NCI-H82 (cell line): ENCODE data around the gene GID8.

Experiments used
- DNase-seq: peaks from one replicate; lab custom pipeline; 2025; lab: John Stamatoyannopoulos, UW

GID8 gene

DNA sequence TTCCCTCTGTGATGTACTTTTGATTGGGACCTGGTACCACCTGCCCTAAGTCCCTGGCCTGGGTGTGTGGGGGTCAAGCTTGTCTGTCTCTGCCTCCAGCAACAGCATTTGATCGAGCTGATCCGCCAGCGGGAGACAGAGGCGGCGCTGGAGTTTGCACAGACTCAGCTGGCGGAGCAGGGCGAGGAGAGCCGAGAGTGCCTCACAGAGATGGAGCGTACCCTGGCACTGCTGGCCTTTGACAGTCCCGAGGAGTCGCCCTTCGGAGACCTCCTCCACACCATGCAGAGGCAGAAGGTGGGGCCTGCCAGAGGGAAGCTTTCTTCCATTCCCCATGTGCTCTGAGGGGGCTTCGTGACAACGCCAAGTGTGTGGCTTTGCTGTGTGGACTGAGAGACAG lies 5.4 kb downstream of the GID8 start:
- no peak for DNase-seq

DNA sequence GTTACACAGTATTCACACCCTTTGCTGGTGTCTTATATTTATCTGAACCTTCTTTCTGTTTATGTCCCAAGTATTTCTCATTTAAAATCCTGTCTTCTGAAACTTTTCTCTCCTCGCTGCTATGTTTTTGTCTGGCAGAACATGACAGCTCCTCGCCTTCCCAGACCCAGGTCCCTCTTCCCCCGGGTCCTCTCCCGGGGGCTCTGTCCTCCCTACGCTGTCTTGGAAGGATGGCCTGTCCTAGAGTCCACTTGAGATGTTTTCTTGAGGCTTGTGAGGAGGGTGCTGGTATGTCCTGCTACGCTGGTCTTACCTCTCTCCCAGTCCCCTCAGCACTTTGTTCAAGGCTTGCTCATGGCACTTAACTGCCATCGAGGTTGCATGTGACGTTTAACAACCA lies 6.2 kb downstream of the GID8 start:
- no peak for DNase-seq

DNA sequence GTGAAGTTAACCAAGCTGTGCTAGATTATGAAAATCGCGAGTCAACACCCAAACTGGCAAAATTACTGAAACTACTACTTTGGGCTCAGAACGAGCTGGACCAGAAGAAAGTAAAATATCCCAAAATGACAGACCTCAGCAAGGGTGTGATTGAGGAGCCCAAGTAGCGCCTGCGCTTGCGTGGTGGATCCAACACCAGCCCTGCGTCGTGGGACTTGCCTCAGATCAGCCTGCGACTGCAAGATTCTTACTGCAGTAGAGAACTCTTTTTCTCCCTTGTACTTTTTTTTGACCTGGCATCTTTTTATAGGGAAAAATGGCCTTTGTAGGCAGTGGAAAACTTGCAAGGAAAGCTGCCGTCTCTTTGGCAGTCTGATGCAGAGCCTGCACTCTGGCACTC lies 6.8 kb downstream of the GID8 start:
- no peak for DNase-seq

DNA sequence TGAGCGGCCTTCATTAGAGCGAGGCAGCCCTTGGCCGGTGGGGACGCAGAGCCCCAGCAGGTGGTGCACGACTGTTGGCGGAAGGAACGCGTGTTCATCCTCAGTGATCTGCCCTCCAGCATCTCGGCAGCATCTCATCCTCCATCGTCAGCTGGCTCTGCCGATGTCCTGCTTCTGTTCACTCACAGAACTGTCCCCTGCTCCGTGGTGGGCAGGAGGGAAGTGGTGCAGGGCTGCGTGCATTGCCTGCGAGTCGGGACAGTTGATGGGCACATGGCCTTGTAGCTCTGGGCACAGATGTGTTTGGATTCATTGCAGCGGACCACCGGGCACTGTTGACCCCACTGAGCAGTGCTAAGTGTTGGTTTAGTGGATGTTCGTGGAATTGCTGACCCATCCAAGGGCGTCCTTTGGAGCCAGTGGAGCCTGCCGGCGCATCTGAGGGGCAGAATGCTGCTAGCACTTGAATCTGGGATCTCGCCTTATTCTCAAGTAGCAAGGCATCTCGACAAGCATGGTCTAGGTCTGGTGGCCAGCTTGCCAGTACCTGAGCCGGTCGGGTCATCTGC lies 7.9 kb downstream of the GID8 start:
- DNase-seq: no peak

DNA sequence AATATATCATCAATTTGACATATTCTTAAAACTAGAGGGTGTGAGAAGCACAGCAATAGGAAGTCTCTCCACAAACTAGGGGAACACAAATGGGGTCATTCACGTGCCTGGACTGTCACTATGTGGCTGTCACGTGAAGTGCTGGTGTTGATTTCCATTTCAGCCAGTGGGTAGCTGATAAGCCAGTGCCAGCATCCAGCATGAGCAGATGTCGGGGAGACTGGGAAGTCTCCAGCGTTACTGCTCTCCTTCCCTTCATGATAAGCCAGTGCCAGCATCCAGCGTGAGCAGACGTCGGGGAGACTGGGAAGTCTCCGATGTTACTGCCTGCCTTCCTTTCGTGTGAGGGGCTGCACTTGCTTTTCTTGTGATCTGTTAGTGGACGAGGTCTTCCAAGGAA lies 9.0 kb downstream of the GID8 start:
- no peak for DNase-seq

DNA sequence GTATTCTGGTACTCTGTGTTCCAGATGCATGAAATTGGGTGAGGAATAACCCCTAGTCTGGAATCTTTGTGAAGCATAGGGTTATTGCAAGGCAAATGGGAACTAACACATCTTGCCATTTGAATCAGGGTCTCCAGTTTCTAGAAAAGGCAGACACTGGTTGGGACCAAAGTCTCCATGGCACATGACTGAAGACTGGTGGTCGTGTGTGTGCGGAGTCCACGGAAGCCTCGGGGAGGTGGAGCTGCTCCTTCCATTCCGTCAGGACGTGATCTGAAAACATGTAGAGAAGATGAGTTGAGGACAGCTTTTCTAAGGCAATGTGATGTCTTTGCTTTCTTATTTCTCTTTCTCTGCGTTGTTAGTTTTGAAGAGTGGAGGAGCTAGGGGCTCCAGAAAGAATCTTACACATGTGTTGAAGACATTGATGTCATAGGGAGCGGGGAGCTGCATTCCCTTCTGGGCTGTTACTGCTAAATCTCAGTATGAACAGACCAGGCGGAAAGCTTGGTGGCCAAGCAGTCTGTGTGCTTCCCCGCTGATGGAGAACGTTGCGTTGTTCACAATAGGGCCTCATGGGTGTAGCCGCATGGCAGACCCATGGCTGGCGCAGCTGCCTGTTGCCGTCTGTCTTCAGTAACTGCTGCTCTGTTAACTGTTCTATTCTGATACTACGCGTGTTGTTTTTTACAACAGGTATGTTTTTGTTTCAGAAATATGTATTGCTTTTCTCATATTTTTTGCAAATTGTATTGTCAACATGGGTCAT lies 9.8 kb downstream of the GID8 start:
- DNase-seq: no peak

DNA sequence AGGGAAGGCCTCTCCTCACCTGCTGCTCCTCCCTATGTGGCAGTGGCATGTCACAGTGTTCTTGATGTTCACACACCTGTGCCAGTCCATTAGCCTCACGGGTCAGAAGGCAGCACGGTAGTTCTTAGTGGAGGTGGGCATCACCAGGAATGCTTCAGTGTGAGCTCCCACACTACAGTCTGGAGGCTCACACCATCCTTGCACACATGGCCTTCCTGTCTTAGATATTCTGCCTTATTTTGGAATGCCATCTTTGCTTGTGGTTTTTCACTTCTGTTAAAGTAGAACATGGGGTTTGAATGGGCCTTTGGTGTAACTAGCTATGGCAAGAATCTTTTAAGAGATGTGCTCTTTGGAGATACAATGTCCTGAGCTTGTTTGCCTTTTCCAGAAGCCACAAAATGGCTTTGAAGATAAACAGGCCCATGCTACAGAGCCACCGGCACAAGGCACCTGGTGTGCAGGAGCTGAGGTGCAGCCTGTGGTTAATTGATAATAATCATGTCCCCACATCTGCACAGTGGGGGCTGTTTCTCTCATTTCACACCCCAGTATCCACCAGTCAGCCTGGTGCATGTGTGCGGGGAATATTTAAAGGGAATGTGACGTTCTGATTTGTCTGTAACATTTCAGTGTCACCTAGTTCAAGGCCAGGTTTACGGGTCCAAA lies 11.3 kb downstream of the GID8 start:
- DNase-seq: no peak

DNA sequence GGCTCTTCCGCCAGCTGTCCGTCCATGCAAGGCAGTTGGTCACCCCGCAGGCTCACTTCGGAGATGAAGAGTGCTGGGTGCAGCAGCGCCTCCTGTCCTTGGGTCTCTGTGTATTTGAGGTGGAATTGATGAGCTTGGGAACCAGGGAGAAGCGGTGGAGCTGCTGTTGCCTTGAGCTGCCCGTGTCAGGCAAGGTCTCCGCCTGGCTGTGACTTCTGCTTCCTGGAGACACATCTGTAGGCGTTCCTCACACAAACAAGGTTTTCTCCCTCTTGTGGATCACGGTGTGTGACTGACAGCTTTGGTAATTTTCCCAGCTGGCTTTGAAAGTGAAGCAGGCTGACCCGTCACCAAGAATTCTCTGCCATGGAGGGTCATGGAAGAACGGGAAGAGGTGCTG lies 12.0 kb downstream of the GID8 start:
- DNase-seq: no peak

DNA sequence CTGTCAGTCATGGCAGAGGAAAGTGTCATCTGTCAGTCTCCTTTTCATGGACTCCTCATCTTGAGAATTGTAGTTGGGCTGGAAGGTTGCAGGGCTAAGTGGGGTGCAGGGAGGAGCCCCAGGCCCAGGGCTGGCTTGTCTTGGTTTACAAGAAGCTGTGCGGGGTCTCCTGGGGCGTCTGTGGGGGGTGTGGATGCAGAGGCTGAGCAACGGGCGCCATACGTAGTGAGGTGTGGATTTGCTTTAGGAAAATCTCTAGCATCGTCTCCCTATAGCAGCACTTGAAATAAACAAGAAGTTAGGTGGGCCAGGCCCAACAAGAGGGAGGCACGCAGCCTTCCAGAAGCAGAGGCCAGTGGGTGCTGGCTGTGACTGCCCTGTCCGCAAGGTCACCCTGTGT lies 12.8 kb downstream of the GID8 start:
- no peak for DNase-seq

DNA sequence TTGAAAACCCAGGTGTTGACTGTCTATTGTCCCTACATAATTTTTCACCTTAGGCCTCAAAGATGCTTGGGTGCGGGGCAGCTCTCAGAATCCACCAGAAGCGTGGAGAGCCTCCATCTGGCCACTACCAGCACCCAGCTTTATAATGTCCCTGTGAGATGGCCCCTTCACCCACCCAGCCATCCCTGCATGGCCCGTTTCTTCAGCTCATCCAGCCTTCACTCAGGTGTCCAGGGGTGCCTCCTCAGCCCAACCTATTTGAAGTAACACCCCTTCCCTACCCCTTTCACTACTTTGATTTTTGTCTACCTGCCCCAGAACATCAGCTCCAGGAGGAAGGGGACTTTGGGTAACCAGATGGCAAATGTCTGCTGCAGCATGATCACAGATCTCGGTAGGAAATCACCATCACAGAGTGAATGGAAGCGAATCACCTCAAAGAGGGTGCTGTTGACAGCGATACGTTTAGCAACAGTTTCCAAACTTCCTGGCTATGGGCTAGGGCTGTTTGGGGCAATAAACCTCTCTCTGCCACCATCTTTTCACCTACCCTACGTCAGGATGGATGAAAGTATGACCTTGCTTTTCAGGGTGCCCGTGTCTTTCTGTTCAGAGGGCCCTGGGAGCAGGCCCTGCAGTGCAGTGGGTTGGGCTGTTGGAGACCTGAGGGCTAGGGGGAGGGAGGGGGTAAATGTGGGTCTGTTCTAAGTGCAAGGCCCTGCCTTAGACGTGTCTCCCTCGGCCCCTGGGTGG lies 13.4 kb downstream of the GID8 start:
- DNase-seq: no peak

DNA sequence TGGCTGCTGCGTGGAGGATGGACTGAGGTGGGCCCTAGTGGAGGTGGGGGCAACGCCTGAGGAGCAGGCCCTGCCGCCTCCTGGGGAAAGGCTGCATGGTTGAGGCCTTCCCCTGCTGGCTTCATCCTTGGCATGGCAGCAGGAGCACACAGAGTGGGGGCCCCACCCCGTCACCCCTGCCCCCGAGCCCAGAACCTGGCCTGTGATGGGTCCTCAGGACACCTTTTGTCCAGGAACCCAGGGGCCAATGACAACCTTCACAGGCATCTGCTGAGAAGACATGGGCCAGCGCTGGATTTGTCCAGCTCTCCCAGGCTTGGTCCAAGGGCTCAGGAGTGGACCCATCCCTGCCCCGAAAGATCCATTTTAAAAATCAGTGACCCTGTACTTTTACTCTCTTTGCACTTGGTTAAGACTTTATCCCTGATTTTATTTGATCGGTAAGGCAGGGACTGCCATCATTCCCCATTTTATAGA lies 14.0 kb downstream of the GID8 start:
- DNase-seq: no peak

DNA sequence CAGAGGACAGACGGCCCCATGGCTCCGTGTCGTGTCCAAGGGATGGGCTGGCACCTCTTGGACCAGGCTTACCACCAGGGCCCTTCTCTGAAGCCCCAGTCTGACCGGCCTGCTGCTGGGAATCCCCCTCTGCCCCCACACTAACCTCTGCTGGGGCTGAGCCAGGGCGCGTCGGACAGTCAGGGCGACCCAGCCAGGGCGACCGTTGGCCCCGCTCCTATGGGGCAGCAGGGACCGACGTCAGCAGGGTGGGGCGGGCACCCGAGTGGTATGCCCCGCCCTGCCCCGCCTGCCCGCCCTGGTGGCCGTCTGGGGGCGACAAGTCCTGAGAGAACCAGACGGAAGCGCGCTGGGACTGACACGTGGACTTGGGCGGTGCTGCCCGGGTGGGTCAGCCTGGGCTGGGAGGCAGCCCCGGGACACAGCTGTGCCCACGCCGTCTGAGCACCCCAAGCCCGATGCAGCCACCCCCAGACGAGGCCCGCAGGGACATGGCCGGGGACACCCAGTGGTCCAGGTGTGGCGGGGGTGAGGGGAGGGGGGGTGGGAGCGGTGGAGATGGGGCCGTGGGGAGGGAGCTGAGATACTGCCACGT lies 14.5 kb downstream of the GID8 start, which contains the start of gene SLC17A9:
Gene SLC17A9 (plus strand): TSS at position 337 of the 595 bp plus-strand sequence. CDS start 122 bp downstream, at position 459.
- DNase-seq: peak; percentile 90

DNA sequence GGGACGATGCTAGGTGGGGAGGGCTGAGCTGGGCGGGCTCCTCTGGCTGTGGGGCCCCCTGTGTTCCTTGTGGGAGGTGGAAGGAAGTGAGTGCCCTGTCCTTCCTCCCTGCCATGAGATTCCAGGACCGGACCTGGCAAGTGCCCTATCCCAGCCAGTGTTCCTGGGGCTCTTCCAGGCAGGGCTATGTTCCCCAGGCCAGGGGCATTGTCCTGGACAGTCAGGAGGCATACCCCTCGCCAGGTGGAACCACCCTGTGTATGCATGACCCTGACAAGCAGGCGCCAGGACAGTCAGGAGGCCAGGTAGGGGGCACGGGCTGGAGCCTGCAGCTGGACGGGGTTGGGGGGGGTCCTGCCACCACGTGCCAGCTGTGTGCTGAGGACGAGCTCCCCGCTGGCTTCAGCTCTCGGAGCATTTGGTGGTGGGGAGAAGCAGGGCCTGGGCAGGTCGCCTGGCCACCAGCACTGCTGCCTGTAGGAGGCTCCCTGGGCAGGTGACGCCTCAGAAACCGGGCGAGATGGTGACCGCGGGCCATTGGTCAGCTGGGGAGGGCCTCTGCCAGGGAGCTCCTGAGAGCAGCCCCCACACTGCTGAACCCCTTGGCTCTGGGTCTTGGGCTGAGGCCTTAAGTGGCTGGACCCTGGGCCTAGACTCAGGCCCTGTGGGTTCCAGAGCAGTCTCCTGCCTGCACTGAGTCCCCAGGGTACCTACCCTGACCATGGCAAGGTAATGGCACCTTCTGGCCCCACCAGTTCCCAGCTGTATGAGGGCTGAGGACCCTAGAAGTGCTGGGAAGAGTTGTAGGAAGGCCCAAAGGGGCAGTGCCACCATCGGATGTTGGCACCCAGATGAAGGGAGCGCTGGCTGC lies 15.3 kb downstream of the GID8 start:
- no peak for DNase-seq

DNA sequence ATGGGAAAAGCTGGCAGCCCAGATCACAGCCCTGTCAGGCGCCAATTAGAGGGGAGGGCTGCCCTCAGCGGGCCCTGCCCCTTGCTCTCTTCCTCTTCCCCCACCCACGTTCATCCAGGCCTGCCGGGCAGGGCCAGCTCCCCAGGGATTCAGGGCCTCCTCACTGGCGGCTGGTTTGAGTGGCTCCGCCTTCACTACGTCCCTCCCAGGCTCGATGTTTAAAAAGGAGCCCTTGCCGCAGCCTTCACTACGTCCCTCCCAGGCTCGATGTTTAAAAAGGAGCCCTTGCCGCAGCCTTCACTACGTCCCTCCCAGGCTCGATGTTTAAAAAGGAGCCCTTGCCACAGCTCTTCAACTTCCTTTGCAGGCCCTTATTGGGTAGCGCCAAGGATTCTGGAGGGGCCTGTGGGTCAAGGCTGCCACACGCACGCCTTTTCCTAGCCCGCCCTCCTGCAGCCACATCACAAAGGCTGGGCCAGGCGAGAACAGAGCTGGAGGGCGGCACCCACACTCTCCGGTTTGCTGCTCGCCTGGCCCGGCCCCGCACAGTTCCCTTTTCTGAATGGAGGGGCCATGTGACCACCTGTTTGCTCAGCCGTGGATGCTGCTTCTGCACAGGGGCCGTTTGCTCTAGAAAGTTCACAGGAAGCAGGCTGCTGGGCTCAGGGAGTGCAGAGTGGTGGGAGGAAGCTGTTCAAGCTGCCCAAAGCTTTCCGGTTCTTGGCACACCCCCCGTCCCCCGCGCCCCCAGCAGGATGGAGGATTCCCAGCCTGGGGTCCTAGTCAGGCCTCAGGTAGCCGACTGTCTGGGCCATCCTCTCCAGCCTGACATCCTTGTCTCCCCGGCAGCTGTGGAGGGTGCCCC lies 16.1 kb downstream of the GID8 start:
- peak; percentile 79 for DNase-seq

DNA sequence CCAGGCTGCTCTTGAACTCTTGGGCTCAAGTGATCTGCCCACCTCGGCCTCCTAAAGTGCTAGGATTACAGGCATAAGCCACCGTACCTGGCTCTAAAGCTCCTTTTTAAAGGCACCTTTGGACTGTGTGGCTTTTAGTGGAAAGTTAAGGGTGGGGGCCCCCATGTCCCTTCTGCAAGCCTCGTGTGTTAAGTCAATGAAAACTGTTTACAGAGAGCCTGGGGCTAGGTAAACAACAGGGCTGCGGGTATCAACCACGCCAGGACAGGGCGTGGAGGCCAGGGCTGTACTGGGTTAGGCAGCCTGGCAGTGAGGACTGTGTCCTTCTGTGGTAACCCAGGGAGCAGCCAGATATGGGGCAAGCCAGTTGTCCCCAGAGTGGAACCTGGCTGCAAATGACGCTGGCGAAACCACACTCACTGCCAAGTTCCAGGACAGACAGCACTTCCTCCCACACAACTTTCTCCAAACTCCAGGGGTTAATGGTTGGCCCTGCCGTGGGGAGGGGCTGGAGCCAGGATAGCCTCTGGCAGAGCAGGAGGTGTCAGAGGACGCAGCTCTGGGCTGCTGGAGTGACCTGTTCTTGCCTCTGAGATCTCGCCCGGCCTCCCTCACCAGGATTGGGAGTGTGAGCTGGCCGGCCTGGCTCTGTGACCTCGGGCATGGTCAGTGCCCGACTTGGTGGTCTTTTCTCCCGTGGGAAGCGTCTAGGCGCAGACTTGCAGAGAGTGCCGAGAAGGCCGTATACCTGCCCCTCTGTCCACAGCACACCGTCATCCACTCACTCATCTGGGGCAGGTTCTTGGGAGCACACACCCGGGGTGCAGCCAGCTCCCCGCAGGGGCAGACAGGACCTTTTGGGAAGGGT lies 17.8 kb downstream of the GID8 start:
- no peak for DNase-seq

DNA sequence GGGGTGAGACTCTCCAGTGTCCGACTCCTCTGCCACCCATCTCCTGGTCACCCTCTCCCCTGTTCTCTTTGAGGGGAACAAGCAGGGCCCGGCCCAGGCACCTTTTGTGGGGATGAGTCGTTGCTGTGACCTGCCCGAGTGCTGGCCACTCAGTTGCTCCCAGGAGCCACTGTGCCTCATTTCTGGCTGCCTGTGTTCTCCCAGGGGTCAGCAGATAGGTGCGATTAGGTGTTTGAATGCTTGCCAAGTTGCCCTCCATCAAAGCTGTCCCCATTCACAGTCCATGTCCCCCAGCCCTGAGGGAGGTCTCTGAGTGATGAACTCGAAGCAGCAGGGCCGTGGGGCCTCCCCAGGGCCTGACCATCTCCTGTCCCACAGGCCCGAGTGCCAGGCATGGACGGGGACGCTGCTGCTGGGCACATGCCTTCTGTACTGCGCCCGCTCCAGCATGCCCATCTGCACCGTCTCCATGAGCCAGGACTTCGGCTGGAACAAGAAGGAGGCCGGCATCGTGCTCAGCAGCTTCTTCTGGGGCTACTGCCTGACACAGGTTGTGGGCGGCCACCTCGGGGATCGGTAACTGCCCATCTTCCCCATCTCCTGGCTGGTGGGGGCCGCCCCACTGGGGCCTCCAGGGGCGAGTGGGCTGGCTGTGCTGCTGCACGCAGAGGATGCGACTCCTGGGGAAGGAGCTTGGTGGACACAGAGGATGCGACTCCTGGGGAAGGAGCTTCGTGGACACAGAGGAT lies 18.6 kb downstream of the GID8 start:
- no peak for DNase-seq

DNA sequence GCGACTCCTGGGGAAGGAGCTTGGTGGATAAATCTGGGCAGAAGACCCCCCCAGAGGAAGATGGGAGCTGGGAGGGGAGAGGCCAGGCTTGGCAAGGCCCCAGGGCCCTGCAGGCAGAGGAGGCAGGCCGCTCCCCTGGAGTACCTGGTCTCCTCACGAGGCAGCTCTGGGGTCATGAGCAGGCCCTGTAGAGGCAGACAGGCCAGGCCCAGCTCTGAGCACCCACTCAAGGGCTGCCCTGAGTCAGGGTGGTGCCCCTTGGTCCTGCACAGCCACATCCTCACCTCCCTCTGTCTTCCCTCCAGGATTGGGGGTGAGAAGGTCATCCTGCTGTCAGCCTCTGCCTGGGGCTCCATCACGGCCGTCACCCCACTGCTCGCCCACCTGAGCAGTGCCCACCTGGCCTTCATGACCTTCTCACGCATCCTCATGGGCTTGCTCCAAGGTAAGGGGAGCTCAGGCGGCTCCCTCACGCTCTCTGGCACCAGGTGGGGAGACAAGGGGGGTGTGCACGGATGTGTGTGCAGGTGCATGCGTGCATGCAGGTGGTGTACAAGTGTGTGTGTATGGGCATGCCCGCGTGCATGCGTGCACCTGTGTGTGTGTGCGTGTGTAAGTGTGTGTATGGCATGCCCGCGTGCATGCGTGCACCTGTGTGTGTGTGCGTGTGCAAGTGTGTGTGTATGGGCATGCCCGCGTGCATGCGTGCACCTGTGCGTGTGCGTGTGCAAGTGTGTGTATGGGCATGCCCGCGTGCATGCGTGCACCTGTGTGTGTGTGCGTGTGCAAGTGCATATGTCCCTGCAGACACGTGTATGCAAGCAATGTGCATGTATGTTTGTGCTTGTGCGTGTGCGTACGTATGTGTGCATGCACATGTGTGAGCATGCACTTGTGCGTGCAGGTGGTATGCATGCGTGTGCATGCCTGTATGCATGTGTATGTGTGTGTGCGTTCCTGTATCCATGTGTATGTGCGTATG lies 19.5 kb downstream of the GID8 start:
- DNase-seq: no peak
